IMR-90 (cell line): ENCODE results near the gene IL1RAPL1. TPM values are rescaled to one million over a fixed set of nuclear protein-coding genes. Genes with fewer than 3 reads are reported as not detected.
"Not testable (repeated sequence)": the region's sequence is repeated elsewhere in the genome, so short reads cannot be mapped to it uniquely, and the experiment has no call there.

Source experiments
- ATAC-seq: fragments of 200-7000 bp; cut with Tn5 transposase; 2 replicates; pipeline ENCODE4 v1.9.1; 2020; ENCODE audit warnings: low read depth, mild to moderate bottlenecking, moderate library complexity
- BruUV-seq: library from RNA; stranded (reverse); fragments of 400-500 nt; replicated peaks from 2 replicates; lab custom pipeline; 2021; lab: Mats Ljungman, UMichigan
- CTCF ChIA-PET: fragments of 300-600 bp; formaldehyde crosslinking; extraction: SDS; loops from one replicate; lab custom pipeline; 2021; ENCODE audit warnings: antibody characterized with exemption; lab: Yijun Ruan, JAX
- POLR2A ChIA-PET: fragments of 300-600 bp; sonication (Branson Sonifier 250); formaldehyde crosslinking; loops from one replicate; lab custom pipeline; 2022; ENCODE audit warnings: antibody characterized with exemption; ENCODE audit not compliant: unreplicated experiment; lab: Charles Lee
- DNase-seq: peaks from one replicate; pipeline ENCODE4 v3.0.0; 2013
- H2AFZ ChIP-seq: replicated peaks from 2 replicates; pipeline ENCODE3; 2013; ENCODE audit warnings: low read length, mild to moderate bottlenecking; ENCODE audit not compliant: poor library complexity
- H2AK5ac ChIP-seq: 2 replicates; pipeline ENCODE4 v1.6.1; 2013; ENCODE audit warnings: low read depth, low read length, inconsistent platforms
- H2AK9ac ChIP-seq: replicated peaks from 2 replicates; pipeline ENCODE3; 2013; ENCODE audit warnings: mild to moderate bottlenecking, low read depth, low read length, moderate library complexity; ENCODE audit not compliant: poor library complexity
- H2BK120ac ChIP-seq: 2 replicates; pipeline ENCODE4 v1.6.1; 2013; ENCODE audit warnings: low read depth, low read length, inconsistent platforms
- H2BK15ac ChIP-seq: 3 replicates; pipeline ENCODE4 v1.6.1; 2013; ENCODE audit warnings: low read depth, low read length, inconsistent platforms
- H2BK20ac ChIP-seq: 2 replicates; pipeline ENCODE4 v1.6.1; 2013; ENCODE audit warnings: low read depth, mild to moderate bottlenecking, inconsistent platforms, low read length, moderate library complexity
- H2BK5ac ChIP-seq: 2 replicates; pipeline ENCODE4 v1.6.1; 2013; ENCODE audit warnings: mild to moderate bottlenecking, low read depth, low read length, inconsistent platforms; ENCODE audit not compliant: poor library complexity, severe bottlenecking
- H3K14ac ChIP-seq: replicated peaks from 2 replicates; pipeline ENCODE4 v1.6.1; 2013; ENCODE audit warnings: low read depth, low read length, inconsistent platforms
- H3K18ac ChIP-seq: 2 replicates; pipeline ENCODE4 v1.6.1; 2013; ENCODE audit warnings: low read depth, low read length, control low read depth
- H3K23ac ChIP-seq: 2 replicates; pipeline ENCODE4 v1.6.1; 2013; ENCODE audit warnings: low read depth, low read length, inconsistent platforms
- H3K27ac ChIP-seq: 2 replicates; pipeline ENCODE4 v1.5.1; 2013; ENCODE audit warnings: mild to moderate bottlenecking, control low read depth, low read length; ENCODE audit not compliant: insufficient read depth
- H3K27me3 ChIP-seq: 2 replicates; pipeline ENCODE4 v1.6.1; 2013; ENCODE audit warnings: low read length; ENCODE audit not compliant: control insufficient read depth, insufficient read depth
- H3K36me3 ChIP-seq: 2 replicates; pipeline ENCODE4 v1.6.1; 2013; ENCODE audit warnings: low read length, mixed read lengths; ENCODE audit not compliant: control insufficient read depth, insufficient read depth
- H3K4ac ChIP-seq: 2 replicates; pipeline ENCODE4 v1.6.1; 2013; ENCODE audit warnings: low read depth, low read length, inconsistent platforms
- H3K4me1 ChIP-seq: 2 replicates; pipeline ENCODE4 v1.6.1; 2013; ENCODE audit warnings: low read length, mixed read lengths; ENCODE audit not compliant: control insufficient read depth, insufficient read depth
- H3K4me2 ChIP-seq: 2 replicates; pipeline ENCODE4 v1.6.1; 2013; ENCODE audit warnings: low read depth, mild to moderate bottlenecking, control low read depth, low read length, moderate library complexity
- H3K4me3 ChIP-seq: 2 replicates; pipeline ENCODE4 v1.5.1; 2013; ENCODE audit warnings: low read depth, mild to moderate bottlenecking, control low read depth, low read length, moderate library complexity; ENCODE audit not compliant: insufficient read depth
- H3K56ac ChIP-seq: 2 replicates; pipeline ENCODE4 v1.6.1; 2013; ENCODE audit warnings: low read length, inconsistent platforms; ENCODE audit not compliant: insufficient read depth; ENCODE audit errors: extremely low read depth
- H3K79me1 ChIP-seq, 2 experiments: 2 replicates each; pipeline ENCODE4 v1.6.1; 2013; ENCODE audit warnings: low read length in 2 of 2, inconsistent platforms in 1 of 2, low read depth in 1 of 2
- H3K9ac ChIP-seq: 2 replicates; pipeline ENCODE4 v1.6.1; 2013; ENCODE audit warnings: low read depth, low read length, control low read depth
- H3K9me1 ChIP-seq: 2 replicates; pipeline ENCODE4 v1.6.1; 2013; ENCODE audit warnings: low read length, inconsistent platforms; ENCODE audit not compliant: insufficient read depth
- H3K9me3 ChIP-seq: 2 replicates; pipeline ENCODE4 v1.6.1; 2013; ENCODE audit warnings: low read length; ENCODE audit not compliant: control insufficient read depth, insufficient read depth
- H4K20me1 ChIP-seq: 2 replicates; pipeline ENCODE4 v1.6.1; 2013; ENCODE audit warnings: low read length, inconsistent platforms; ENCODE audit not compliant: insufficient read depth
- H4K5ac ChIP-seq: 2 replicates; pipeline ENCODE4 v1.6.1; 2013; ENCODE audit warnings: mild to moderate bottlenecking, low read depth, low read length, control low read depth
- H4K8ac ChIP-seq, 2 experiments: 2 replicates each; pipeline ENCODE4 v1.6.1; 2013; ENCODE audit warnings: low read depth in 2 of 2, low read length in 2 of 2, control low read depth in 1 of 2, inconsistent platforms in 1 of 2
- H4K91ac ChIP-seq: 2 replicates; pipeline ENCODE4 v1.6.1; 2013; ENCODE audit warnings: low read depth, low read length, inconsistent platforms; ENCODE audit not compliant: insufficient read depth
- WGBS, 2 experiments: methylation state at CpG; one replicate each; pipeline versions ENCODE4 v1.1.5 to v1.1.7; 2013; ENCODE audit warnings: missing lambda C conversion rate in 2 of 2; ENCODE audit not compliant: insufficient read length in 1 of 2; ENCODE audit errors: extremely low coverage in 2 of 2; 5-methylcytosine and 5-hydroxymethylcytosine counted together
- dilution Hi-C: fragments of 300-500 bp; cut with HindIII; formaldehyde crosslinking; loops from one replicate; pipeline ENCODE4 v1.14.3; 2018; ENCODE audit warnings: low sequenced_read_pairs; ENCODE audit not compliant: unreplicated experiment
- in situ Hi-C: fragments of 300-500 bp; cut with MboI; formaldehyde crosslinking; loops from 3 replicates; pipeline ENCODE4 v1.14.3; 2019; ENCODE audit warnings: low sequenced_read_pairs, inconsistent platforms, mixed read lengths
- intact Hi-C: fragments of 100-400 bp; cut with micrococcal nuclease; formaldehyde crosslinking; loops from 2 replicates; pipeline ENCODE4 v1.10.0; 2022
- polyA plus RNA-seq, 3 experiments: library from polyadenylated mRNA; depleted of rRNA; stranded (reverse); fragments of >200 nt; gene quantifications; 2 replicates each; pipeline ENCODE4 v1.2.3, GENCODE V29; 2012; ENCODE audit warnings: low replicate concordance in 1 of 3
- total RNA-seq: library from RNA; depleted of rRNA; stranded (reverse); fragments of >200 nt; gene quantifications from 2 replicates; pipeline ENCODE4 v1.2.3, GENCODE V29; 2012

The IL1RAPL1 gene
- total and polyA plus RNA-seq, 2 of the 4 experiments (the other 2 are of a cell fraction) = 1.5 to 9.0 TPM

DNA sequence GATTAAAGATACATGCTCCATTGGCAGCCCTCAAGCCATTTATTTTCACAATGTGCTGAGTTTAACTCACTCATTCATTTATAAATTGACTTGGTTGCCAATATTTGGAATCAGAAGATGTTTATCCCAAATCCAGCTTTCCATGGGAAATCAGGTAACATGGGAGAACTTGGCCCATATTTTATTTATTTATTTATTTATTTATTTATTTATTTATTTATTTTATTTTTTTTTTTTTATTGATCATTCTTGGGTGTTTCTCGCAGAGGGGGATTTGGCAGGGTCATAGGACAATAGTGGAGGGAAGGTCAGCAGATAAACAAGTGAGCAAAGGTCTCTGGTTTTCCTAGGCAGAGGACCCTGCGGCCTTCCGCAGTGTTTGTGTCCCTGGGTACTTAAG is 745.2 kb downstream of the IL1RAPL1 start:
- dilution Hi-C loops, POLR2A ChIA-PET, H3K9ac ChIP-seq, H4K91ac ChIP-seq, H2BK20ac ChIP-seq, H4K20me1 ChIP-seq, H2BK120ac ChIP-seq, BruUV-seq, H2BK15ac ChIP-seq, H2AFZ ChIP-seq, H2AK5ac ChIP-seq, H2BK5ac ChIP-seq, in situ Hi-C loops, H3K18ac ChIP-seq, H3K4me2 ChIP-seq, H3K23ac ChIP-seq, H3K14ac ChIP-seq, H3K56ac ChIP-seq, H3K9me3 ChIP-seq, H2AK9ac ChIP-seq, H3K27me3 ChIP-seq, H3K4me1 ChIP-seq, H3K9me1 ChIP-seq, H3K4ac ChIP-seq, H3K4me3 ChIP-seq, H3K79me1 ChIP-seq, ATAC-seq, H4K8ac ChIP-seq, DNase-seq, H3K27ac ChIP-seq, intact Hi-C loops, H3K36me3 ChIP-seq, H4K5ac ChIP-seq: not testable (repeated sequence)
- CTCF ChIA-PET = interaction anchor here (0.6 kb wide), 1 partner anchor 492 kb away, joined by 3 read pairs; no protein-coding TSS in a partner anchor
- no CpG with 5 or more reads among the region's 3 CpGs for WGBS, 2 experiments

GRCh38 chrX:29333091-29333490 is 745.8 kb downstream of the IL1RAPL1 start:
- H3K9me3 ChIP-seq, H3K79me1 ChIP-seq, CTCF ChIA-PET, H3K36me3 ChIP-seq, H3K14ac ChIP-seq, BruUV-seq, intact Hi-C loops, H2BK15ac ChIP-seq, H3K23ac ChIP-seq, H2AFZ ChIP-seq, H3K9ac ChIP-seq, H3K4ac ChIP-seq, H4K91ac ChIP-seq, H3K4me3 ChIP-seq, H3K4me2 ChIP-seq, DNase-seq, in situ Hi-C loops, H3K18ac ChIP-seq, H3K9me1 ChIP-seq, H4K20me1 ChIP-seq, H3K27ac ChIP-seq, H3K56ac ChIP-seq, H3K4me1 ChIP-seq, H2AK9ac ChIP-seq, POLR2A ChIA-PET, H2BK120ac ChIP-seq, ATAC-seq, H4K8ac ChIP-seq, H4K5ac ChIP-seq, H2BK5ac ChIP-seq, H2BK20ac ChIP-seq, H2AK5ac ChIP-seq, H3K27me3 ChIP-seq, dilution Hi-C loops: not testable (repeated sequence)
- WGBS, 2 experiments = no CpG with 5 or more reads among the region's 27 CpGs
